Ovary (tissue), 9 donors: ENCODE data around the gene DNMT3A. TPM values are rescaled to one million over a fixed set of nuclear protein-coding genes. Genes with fewer than 3 reads are reported as not detected.
A peak's percentile ranks its signal among the peaks of the same experiment; 100 is the strongest.

ENCODE experiments used
- DNase-seq, 5 donors: peaks; one replicate each; pipeline ENCODE4 v3.0.0-alpha.2; 2019 to 2020
- H3K27ac ChIP-seq, 2 donors: fragments of 200-600 bp; one replicate each; pipeline versions ENCODE4 v1.5.1 to v1.8.0; 2019 to 2022
- H3K27me3 ChIP-seq: fragments of 200-600 bp; one replicate; pipeline ENCODE4 v1.8.0; 2022
- H3K36me3 ChIP-seq: fragments of 200-600 bp; sonication (generic); one replicate; pipeline ENCODE4 v1.5.1; 2019
- H3K4me1 ChIP-seq: one replicate; pipeline ENCODE4 v1.8.1; 2013; ENCODE audit warnings: mild to moderate bottlenecking, moderate library complexity; ENCODE audit not compliant: insufficient read depth
- H3K4me3 ChIP-seq: fragments of 200-600 bp; sonication (generic); one replicate; pipeline ENCODE4 v1.5.1; 2017
- H3K9me3 ChIP-seq, 2 donors: fragments of 200-600 bp in 1 of 2; sonication (generic) in 1 of 2; one replicate each; pipeline versions ENCODE4 v1.5.1 to v1.8.1; 2013 to 2019; ENCODE audit warnings: mild to moderate bottlenecking in 1 of 2, moderate library complexity in 1 of 2
- EP300 ChIP-seq: sonication (generic); formaldehyde crosslinking; IDR thresholded peaks from one replicate; pipeline ENCODE4 v1.6.1; 2017; ENCODE audit warnings: antibody characterized with exemption
- POLR2A ChIP-seq: fragments of 450-650 bp; IDR thresholded peaks from one replicate; pipeline ENCODE4 v1.6.1; 2017; ENCODE audit warnings: antibody characterized with exemption, mild to moderate bottlenecking, moderate library complexity
- WGBS, 3 donors: extraction: QIAGEN DNeasy Blood & Tissue Kit in 1 of 3; methylation state at CpG; one replicate each; pipeline versions ENCODE4 v1.1.5 to v1.1.7; 2013 to 2017; 5-methylcytosine and 5-hydroxymethylcytosine counted together
- intact Hi-C, 4 donors: fragments of 100-400 bp; cut with DNase I; formaldehyde crosslinking; loops; one replicate each; pipeline versions ENCODE4 v1.11.0 to v1.15.1; 2022 to 2023
- polyA plus RNA-seq, 2 donors: library from polyadenylated mRNA; stranded (reverse); fragments of 200-250 nt in 1 of 2; fragments of 350-450 nt in 1 of 2; fragmentation: Illumina TruSeq in 1 of 2; extraction: RNeasy Lipid Tissue Mini Kit (QIAGEN cat#74804) in 1 of 2; gene quantifications; one replicate each; pipeline ENCODE4 v1.2.3, GENCODE V29; 2013 to 2014
- total RNA-seq, 7 donors: library from RNA; depleted of rRNA in 2 of 7; stranded (reverse); fragments of >200 nt in 2 of 7; fragmentation: NEBNext Ultra II Directional in 3 of 7; extraction: Animal tissue kit (Norgen Biotek cat#: 25700) in 3 of 7; gene quantifications; one replicate each; pipeline versions ENCODE4 v1.1.0 to v1.2.4, GENCODE V29; 2016 to 2023
- TF ChIP-seq, protein P1 (sequence below), 3 donors: fragments of 450-650 bp in 2 of 3; fragments of 200-600 bp in 1 of 3; IDR thresholded peaks; one replicate each; pipeline versions ENCODE4 v1.5.1 to v1.8.0; 2016 to 2022; ENCODE audit warnings: antibody characterized with exemption in 3 of 3, mild to moderate bottlenecking in 1 of 3
- donor health status: DM: no; HTN: no; CAD: no; lungs with moderate emphysema.
- donor health status: DM: no; HTN: no; CAD: no.
- donor health status: Bipolar disorder and iron deficiency.
- donor health status: DM: yes; HTN: yes; CAD: no.
- donor health status: DM: no; HTN: no; CAD: no.
- donor health status: DM: yes; HTN: yes; CAD: no.

DNMT3A gene
- total and polyA plus RNA-seq, 9 donors = 11.3 to 72.7 (median 46.7) TPM

DNA sequence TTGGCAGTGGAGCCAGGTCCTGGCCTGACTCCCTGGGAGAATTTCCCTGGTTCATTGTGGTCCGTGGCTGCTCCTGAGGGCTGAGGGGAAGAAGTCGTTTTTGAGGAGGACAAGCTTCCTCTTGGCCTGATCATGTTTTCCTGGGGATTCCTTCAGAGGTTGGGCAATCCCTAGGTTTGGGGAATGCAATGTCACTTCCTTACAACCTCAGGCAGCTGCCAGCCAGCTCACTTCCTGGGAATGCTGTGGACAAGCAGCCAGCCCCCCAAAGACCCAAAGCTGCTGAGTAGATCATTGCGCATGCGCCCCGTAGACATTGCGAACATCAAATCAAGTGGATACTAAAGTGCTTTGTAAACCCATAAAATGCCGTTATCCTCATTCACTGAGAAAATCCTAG is 7.7 kb upstream of the DNMT3A start:
- Histone ChIP-seq H3K36me3 (no peaks in the 10 kb centered on the region), H3K27me3 (no peaks in the 10 kb centered on the region), H3K4me1 (no peaks in the 10 kb centered on the region), H3K27ac (no peak overlapping the region), H3K4me3 (no peak overlapping the region), H3K9me3 (no peaks in the 10 kb centered on the region)
- intact Hi-C loops = loop anchor here in 1 of 4 donors (10.0 kb wide), 2 partner anchors 65 to 175 kb away; no protein-coding TSS in a partner anchor
- TF ChIP-seq EP300 = no peak
- TF ChIP-seq, protein P1, sequence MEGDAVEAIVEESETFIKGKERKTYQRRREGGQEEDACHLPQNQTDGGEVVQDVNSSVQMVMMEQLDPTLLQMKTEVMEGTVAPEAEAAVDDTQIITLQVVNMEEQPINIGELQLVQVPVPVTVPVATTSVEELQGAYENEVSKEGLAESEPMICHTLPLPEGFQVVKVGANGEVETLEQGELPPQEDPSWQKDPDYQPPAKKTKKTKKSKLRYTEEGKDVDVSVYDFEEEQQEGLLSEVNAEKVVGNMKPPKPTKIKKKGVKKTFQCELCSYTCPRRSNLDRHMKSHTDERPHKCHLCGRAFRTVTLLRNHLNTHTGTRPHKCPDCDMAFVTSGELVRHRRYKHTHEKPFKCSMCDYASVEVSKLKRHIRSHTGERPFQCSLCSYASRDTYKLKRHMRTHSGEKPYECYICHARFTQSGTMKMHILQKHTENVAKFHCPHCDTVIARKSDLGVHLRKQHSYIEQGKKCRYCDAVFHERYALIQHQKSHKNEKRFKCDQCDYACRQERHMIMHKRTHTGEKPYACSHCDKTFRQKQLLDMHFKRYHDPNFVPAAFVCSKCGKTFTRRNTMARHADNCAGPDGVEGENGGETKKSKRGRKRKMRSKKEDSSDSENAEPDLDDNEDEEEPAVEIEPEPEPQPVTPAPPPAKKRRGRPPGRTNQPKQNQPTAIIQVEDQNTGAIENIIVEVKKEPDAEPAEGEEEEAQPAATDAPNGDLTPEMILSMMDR (IDR thresholded peaks at IDR 0.05) = no peak
- TF ChIP-seq POLR2A = no peak
- 81 to 84% (median 83%) methylated on average over 7 of the region's 7 CpGs for WGBS, 3 donors
- DNase-seq = no peak

DNA sequence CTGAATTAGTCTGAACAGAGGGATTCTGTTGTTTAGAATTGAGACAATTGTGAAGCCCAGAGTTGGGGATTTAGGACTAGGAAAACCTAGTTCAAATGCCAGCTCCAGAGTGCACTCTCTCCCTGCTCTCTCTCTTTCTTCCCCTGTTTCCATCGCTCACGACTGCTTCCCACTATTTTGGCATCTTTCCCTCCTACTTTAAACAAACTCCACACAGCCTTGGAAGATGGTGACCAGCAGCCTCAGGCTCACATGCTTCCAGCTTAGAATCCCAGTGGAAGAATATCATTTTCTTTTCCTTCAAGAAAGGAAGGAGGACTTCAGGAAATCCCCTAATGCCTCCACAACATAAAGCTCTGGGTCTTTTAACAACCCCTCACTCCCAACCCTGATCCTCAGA is 6.1 kb upstream of the DNMT3A start:
- no peak for TF ChIP-seq POLR2A
- no peak for TF ChIP-seq EP300
- TF ChIP-seq, protein P1 (IDR thresholded peaks at IDR 0.05) = no peak
- Histone ChIP-seq H3K9me3 (no peaks in the 10 kb centered on the region), H3K36me3 (no peaks in the 10 kb centered on the region), H3K4me3 (no peak overlapping the region), H3K27ac (no peak overlapping the region), H3K4me1 (no peaks in the 10 kb centered on the region), H3K27me3 (no peaks in the 10 kb centered on the region)
- DNase-seq = no peak
- intact Hi-C loops = loop anchor here in 1 of 4 donors (10.0 kb wide), 2 partner anchors 63 to 177 kb away; no protein-coding TSS in a partner anchor
- 5 to 7% (median 6%) methylated on average over 2 of the region's 2 CpGs for WGBS, 3 donors

DNA sequence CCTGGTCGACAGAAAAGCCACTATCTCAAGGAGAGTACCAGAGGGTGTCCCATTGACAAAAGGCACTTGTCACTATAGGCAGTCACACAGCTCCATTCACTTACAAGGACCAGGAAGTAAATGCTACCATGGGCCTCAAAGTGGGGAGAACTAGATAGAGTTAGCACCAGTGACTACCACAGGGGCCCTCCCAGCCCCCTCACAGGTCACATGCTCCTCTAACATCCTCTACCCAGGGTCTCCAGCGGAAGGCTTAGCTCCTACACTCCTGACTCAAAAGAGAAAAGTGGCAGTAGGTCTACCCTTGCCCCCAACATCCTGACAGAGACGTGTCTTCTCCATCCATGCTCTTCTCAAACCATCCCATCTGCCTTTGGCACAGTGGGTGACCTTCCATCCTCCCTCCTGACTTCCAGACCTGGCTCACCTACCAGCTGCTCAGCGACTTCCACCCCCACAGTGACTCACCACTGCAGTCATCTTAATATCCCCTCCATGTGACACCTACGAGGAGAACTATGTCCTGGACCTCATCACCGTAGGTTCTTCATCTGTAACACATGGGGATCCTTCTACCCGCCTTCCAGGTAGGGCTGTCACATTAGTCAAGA is 5.6 kb upstream of the DNMT3A start:
- Histone ChIP-seq H3K27ac (no peak overlapping the region), H3K4me1 (no peaks in the 10 kb centered on the region), H3K27me3 (no peaks in the 10 kb centered on the region), H3K9me3 (no peaks in the 10 kb centered on the region), H3K4me3 (no peak overlapping the region), H3K36me3 (no peaks in the 10 kb centered on the region)
- no peak for DNase-seq
- TF ChIP-seq EP300 (no peak), POLR2A (no peak)
- TF ChIP-seq, protein P1 (IDR thresholded peaks at IDR 0.05) = no peak
- 69 to 73% (median 71%) methylated on average over 7 of the region's 7 CpGs for WGBS, 3 donors
- intact Hi-C loops = loop anchor here in 1 of 4 donors (10.0 kb wide), 2 partner anchors 63 to 177 kb away; no protein-coding TSS in a partner anchor

DNA sequence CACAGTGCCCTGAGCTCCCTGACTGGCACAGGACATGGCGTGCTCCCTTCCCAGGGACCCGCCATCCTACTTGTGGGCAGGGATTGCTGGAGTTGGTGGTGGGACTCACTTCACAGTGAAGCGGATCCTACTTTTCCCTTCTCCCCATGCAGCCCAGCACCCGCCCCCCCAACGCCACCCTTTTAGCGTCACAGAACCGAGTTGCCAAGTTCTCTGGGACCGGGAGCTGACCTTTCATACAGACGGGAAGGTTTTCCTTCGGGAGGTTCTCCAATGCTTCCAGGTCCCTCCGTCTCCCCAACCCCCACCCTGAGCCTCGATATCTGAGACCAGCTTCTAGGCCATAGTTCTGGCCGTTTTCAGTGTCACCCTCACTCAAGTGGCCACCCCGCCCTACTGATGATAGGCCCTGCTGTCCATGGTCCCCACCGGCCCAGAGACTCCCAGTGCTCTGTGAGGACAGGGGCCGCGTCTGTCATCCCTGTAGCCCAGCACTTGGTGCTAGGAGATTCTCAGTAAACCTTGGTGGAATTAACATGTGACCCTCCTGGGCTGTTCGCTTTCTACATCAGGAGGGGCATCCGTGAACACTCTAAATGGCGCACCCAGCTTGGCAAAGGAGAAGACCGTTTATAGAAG is 1.6 kb upstream of the DNMT3A start:
- WGBS, 3 donors = 83 to 84% (median 83%) methylated on average over 21 of the region's 21 CpGs
- Histone ChIP-seq H3K4me1 (peaks cover 6% of the 10 kb centered on the region), H3K36me3 (no peaks in the 10 kb centered on the region), H3K27ac (no peak overlapping the region), H3K9me3 (no peaks in the 10 kb centered on the region), H3K4me3 (no peak overlapping the region), H3K27me3 (no peaks in the 10 kb centered on the region)
- TF ChIP-seq EP300 = no peak
- TF ChIP-seq, protein P1 (IDR thresholded peaks at IDR 0.05) = no peak
- peak in 1 of 5 donors; percentile 46 for DNase-seq
- intact Hi-C loops = loop anchor here in 1 of 4 donors (10.0 kb wide), 2 partner anchors 59 to 181 kb away; no protein-coding TSS in a partner anchor
